Hematopoietic multipotent progenitor cell treated with erythropoietin and hydrocortisone succinate and interleukin-3 and kit ligand, for 8 days (in vitro differentiated cells): ENCODE measurements around the gene IZUMO4.
"Not testable (repeated sequence)": the region's sequence is repeated elsewhere in the genome, so short reads cannot be mapped to it uniquely, and the experiment has no call there.

ENCODE experiments used
- DNase-seq: peaks from one replicate; pipeline ENCODE4 v3.0.0-alpha.2; 2015

Gene IZUMO4

GRCh38 chr19:2129022-2129421 is 32.3 kb downstream of the IZUMO4 start:
- no peak for DNase-seq

GRCh38 chr19:2129486-2129885 is 32.8 kb downstream of the IZUMO4 start:
- DNase-seq: no peak

- DNase-seq: no peak
These were observed 33.4 kb downstream of the IZUMO4 start for GRCh38 chr19:2129892-2130770.

- DNase-seq: not testable (repeated sequence)
These were observed 34.6 kb downstream of the IZUMO4 start for GRCh38 chr19:2131012-2131975.

GRCh38 chr19:2132191-2132590 is 35.5 kb downstream of the IZUMO4 start:
- DNase-seq: no peak

GRCh38 chr19:2132731-2133490 is 36.2 kb downstream of the IZUMO4 start:
- no peak for DNase-seq

GRCh38 chr19:2135474-2136402 is 39.0 kb downstream of the IZUMO4 start:
- no peak for DNase-seq

GRCh38 chr19:2136796-2137195 is 40.1 kb downstream of the IZUMO4 start:
- no peak for DNase-seq

- no peak for DNase-seq
These were observed 41.5 kb downstream of the IZUMO4 start for GRCh38 chr19:2138061-2138728.

- no peak for DNase-seq
These were observed 42.8 kb downstream of the IZUMO4 start for GRCh38 chr19:2139385-2140137.

- DNase-seq: no peak
These were observed 43.4 kb downstream of the IZUMO4 start for GRCh38 chr19:2140138-2140569.

- no peak for DNase-seq
These were observed 45.6 kb downstream of the IZUMO4 start for GRCh38 chr19:2142173-2142829.

GRCh38 chr19:2144190-2144589 is 47.5 kb downstream of the IZUMO4 start:
- no peak for DNase-seq

GRCh38 chr19:2145831-2146241 is 49.1 kb downstream of the IZUMO4 start:
- no peak for DNase-seq

- no peak for DNase-seq
These were observed 51.9 kb downstream of the IZUMO4 start for GRCh38 chr19:2148482-2149135.
